Measurements from ENCODE around the gene RHBDD1. TPM values are rescaled to one million over a fixed set of nuclear protein-coding genes. Genes with fewer than 3 reads are reported as not detected.

The RHBDD1 gene
- total RNA-seq, 2 experiments from 2014 or later: 29.1 to 35.0 TPM

GRCh38 chr2:226849349-226849748 is 13.5 kb downstream of the RHBDD1 start:
- Mint-ChIP-seq H3K36me3 (peaks cover 13% of the 10 kb centered on the region), H3K4me3 (no peak overlapping the region)

GRCh38 chr2:226850024-226850423 is 14.2 kb downstream of the RHBDD1 start:
- Mint-ChIP-seq H3K4me3 (no peak overlapping the region), H3K9me3 (no peaks in the 10 kb centered on the region), H3K27ac (no peak overlapping the region), H3K4me1 (peaks cover 20% of the 10 kb centered on the region), H3K27me3 (no peaks in the 10 kb centered on the region), H3K36me3 (peaks cover 14% of the 10 kb centered on the region)
- no peak for DNase-seq

More at GRCh38 chr2:226849349-226849748, 13.5 kb downstream of the RHBDD1 start:
- Mint-ChIP-seq H3K4me1 (peaks cover 23% of the 10 kb centered on the region), H3K27ac (no peak overlapping the region), H3K9me3 (no peaks in the 10 kb centered on the region), H3K27me3 (no peaks in the 10 kb centered on the region)
- no peak for DNase-seq

DNA sequence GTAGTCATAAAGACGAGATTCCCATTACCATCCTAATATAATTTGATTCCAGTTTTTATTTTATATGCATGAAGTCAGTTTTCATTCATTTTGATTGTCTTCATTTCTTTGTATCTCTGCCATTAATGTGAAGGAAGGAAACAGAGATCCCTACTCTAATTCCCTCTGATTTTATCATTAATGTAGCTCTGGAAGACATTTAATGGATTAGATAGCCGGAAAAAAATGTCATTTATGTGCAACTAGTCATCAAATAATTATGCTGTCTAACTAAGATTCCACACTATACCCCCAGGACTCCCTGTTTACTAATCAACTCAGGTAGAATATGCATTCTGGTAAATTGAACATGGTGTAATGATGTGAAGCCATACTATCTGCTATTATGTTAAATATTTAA is 19.9 kb downstream of the RHBDD1 start:
- no peak overlapping the region for H3K27ac Mint-ChIP-seq
- no peaks in the 10 kb centered on the region for H3K27me3 Mint-ChIP-seq
- H3K36me3 Mint-ChIP-seq: peaks cover 12% of the 10 kb centered on the region
- DNase-seq: no peak
- H3K4me1 Mint-ChIP-seq: peaks cover 13% of the 10 kb centered on the region
- H3K9me3 Mint-ChIP-seq: no peaks in the 10 kb centered on the region
- no peak overlapping the region for H3K4me3 Mint-ChIP-seq

GRCh38 chr2:226860087-226860486 is 24.2 kb downstream of the RHBDD1 start:
- Mint-ChIP-seq H3K27ac (no peak overlapping the region), H3K9me3 (no peaks in the 10 kb centered on the region), H3K36me3 (peaks cover 15% of the 10 kb centered on the region), H3K4me1 (peaks cover 23% of the 10 kb centered on the region), H3K4me3 (no peak overlapping the region), H3K27me3 (no peaks in the 10 kb centered on the region)
- DNase-seq: no peak

GRCh38 chr2:226862623-226863022 is 26.8 kb downstream of the RHBDD1 start:
- Mint-ChIP-seq H3K36me3 (peaks cover 27% of the 10 kb centered on the region), H3K9me3 (no peaks in the 10 kb centered on the region), H3K4me3 (no peak overlapping the region), H3K27ac (no peak overlapping the region), H3K27me3 (no peaks in the 10 kb centered on the region), H3K4me1 (peaks cover 29% of the 10 kb centered on the region)
- no peak for DNase-seq

DNA sequence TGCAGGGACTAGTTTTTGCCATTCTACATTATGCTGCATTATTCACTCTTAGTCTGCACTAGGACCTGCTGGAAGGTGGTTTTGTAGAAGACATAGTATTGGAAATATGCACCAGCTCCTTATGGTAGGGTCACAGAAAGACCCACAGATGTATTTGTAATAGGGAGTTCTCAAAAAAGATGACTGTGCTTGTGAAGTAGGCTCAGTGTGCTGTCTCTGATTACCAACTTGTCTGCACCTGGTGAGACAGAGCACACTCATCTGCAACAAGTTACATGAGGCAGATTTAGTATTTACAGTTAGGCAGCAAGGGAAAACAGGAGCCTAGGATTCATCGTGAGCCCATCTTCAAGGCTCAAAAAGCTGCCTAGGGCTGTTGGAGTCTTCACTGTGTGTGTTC is 29.4 kb downstream of the RHBDD1 start:
- H3K4me1 Mint-ChIP-seq: peaks cover 29% of the 10 kb centered on the region
- no peak overlapping the region for H3K27ac Mint-ChIP-seq
- H3K9me3 Mint-ChIP-seq: no peaks in the 10 kb centered on the region
- H3K36me3 Mint-ChIP-seq: peaks cover 44% of the 10 kb centered on the region
- no peak overlapping the region for H3K4me3 Mint-ChIP-seq
- DNase-seq: no peak
- H3K27me3 Mint-ChIP-seq: no peaks in the 10 kb centered on the region

DNA sequence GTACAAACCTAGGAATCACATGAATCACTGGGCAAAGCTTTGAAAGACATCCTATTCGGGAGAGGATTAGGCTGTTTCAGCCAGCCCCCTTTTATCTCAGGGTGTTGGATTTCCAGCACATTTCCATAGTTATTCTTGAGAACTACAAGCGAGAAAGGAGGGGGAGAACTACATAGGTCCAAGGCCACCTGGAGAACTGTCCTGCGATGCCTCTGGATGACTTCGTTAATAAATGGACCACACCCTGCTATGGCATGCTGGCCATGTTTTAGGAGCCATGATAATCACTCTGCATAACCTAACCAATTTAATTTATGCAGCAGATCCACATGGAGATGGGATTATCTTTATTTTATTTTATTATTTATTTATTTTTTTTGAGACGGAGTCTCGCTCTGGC is 29.9 kb downstream of the RHBDD1 start:
- Mint-ChIP-seq H3K27me3 (no peaks in the 10 kb centered on the region), H3K4me1 (peaks cover 29% of the 10 kb centered on the region), H3K4me3 (no peak overlapping the region), H3K27ac (no peak overlapping the region), H3K9me3 (no peaks in the 10 kb centered on the region), H3K36me3 (peaks cover 49% of the 10 kb centered on the region)
- no peak for DNase-seq

DNA sequence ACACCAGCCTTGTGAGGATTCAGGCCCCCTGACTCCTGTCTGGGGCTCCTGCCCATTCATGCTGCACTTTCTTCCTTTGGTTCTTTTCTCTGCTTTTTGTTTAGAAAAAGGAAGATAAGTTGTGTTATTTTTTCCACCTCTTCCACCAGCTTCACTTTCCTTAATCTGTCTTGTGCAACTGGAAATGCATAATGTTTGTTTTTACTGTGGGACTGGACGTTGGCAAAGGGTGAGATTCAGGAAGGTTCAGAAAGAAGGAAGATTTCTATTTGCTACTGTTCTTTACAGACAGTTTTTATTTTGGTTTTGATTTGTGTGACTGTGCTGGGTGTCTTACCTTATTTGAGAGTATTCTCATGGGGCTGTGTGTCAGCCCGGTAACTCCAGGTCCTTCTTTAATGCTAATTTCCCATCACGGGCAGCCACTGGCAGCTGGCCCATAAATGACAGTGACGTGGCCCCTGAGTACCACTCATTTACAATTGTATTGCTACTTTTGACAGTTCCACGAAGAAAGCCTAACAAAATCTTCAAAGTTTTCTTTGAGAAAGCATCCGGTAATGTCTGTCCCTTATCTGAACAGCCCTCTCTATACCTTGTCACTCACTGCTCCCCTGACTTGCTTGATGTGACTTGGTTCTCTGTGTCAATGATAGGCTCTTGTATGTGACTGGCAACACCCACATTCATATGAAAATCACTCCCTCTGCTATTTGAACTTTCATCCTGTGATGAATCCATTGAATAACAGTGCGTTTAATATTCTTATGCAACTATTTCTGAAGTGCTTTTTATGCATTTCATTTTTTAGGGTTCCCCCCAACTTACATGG is 32.7 kb downstream of the RHBDD1 start:
- Mint-ChIP-seq H3K36me3 (peaks cover 57% of the 10 kb centered on the region), H3K4me3 (no peak overlapping the region), H3K27me3 (no peaks in the 10 kb centered on the region), H3K27ac (no peak overlapping the region), H3K4me1 (peaks cover 23% of the 10 kb centered on the region), H3K9me3 (peaks cover 3% of the 10 kb centered on the region)
- no peak for DNase-seq

DNA sequence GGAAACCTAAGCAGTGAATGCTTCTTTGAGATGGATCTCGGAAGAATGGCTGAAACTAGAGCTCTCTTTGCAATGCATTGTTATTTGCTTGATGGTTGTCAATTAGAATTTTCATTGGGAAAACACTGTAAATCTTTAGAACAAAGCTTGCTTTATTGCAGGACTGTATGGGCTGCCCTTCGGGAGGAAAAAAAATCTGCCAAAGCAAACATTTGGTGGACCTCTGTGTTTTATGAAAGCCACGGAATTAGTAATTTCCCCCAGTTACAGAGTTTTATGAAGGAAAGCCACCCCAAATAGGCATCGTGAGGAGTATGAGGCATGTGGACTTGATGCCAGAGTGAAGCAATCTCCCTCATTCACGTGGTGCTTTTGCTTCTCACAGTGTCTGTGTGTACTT is 33.5 kb downstream of the RHBDD1 start:
- Mint-ChIP-seq H3K9me3 (peaks cover 7% of the 10 kb centered on the region), H3K27ac (no peak overlapping the region), H3K4me3 (no peak overlapping the region), H3K36me3 (peaks cover 61% of the 10 kb centered on the region), H3K4me1 (peaks cover 26% of the 10 kb centered on the region), H3K27me3 (no peaks in the 10 kb centered on the region)
- DNase-seq: no peak

- peak; percentile 19 for DNase-seq
- Mint-ChIP-seq H3K9me3 (peaks cover 7% of the 10 kb centered on the region), H3K27ac (peak overlapping the region; percentile 76), H3K36me3 (peaks cover 64% of the 10 kb centered on the region), H3K4me1 (peaks cover 19% of the 10 kb centered on the region), H3K27me3 (no peaks in the 10 kb centered on the region), H3K4me3 (no peak overlapping the region)
These were observed 37.3 kb downstream of the RHBDD1 start for GRCh38 chr2:226873051-226873620.

GRCh38 chr2:226873826-226874225 is 38.0 kb downstream of the RHBDD1 start:
- Mint-ChIP-seq H3K4me1 (peaks cover 19% of the 10 kb centered on the region), H3K9me3 (peaks cover 9% of the 10 kb centered on the region), H3K27me3 (no peaks in the 10 kb centered on the region), H3K36me3 (peaks cover 60% of the 10 kb centered on the region), H3K4me3 (no peak overlapping the region), H3K27ac (peak overlapping the region; percentile 76)
- DNase-seq: peak; percentile 7

DNA sequence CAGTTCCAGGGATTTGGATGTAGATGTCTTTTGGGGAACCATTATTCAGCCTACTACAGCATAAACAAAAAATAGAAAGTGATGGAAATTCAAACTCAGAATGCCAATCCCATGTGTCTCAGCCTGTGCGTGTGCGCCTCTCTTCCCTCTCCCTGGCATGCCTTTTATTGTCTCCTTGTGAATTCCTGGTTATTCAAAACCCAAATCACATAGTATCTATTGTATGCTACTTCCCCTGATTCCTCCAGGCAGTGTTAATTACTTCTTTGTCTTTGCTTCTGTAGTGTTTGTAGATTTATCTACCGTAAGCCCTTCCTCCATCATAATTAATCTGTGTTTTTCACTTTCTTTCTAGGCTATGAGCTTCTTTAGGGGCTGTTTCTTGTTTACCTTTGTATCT is 38.9 kb downstream of the RHBDD1 start:
- Mint-ChIP-seq H3K4me1 (peaks cover 21% of the 10 kb centered on the region), H3K4me3 (no peak overlapping the region), H3K36me3 (peaks cover 58% of the 10 kb centered on the region), H3K27ac (no peak overlapping the region), H3K27me3 (no peaks in the 10 kb centered on the region), H3K9me3 (peaks cover 9% of the 10 kb centered on the region)
- DNase-seq: no peak

- Mint-ChIP-seq H3K36me3 (peaks cover 62% of the 10 kb centered on the region), H3K9me3 (peaks cover 9% of the 10 kb centered on the region), H3K27me3 (no peaks in the 10 kb centered on the region), H3K4me1 (peaks cover 24% of the 10 kb centered on the region), H3K4me3 (no peak overlapping the region), H3K27ac (no peak overlapping the region)
- no peak for DNase-seq
These were observed 39.8 kb downstream of the RHBDD1 start for GRCh38 chr2:226875438-226876225.

DNA sequence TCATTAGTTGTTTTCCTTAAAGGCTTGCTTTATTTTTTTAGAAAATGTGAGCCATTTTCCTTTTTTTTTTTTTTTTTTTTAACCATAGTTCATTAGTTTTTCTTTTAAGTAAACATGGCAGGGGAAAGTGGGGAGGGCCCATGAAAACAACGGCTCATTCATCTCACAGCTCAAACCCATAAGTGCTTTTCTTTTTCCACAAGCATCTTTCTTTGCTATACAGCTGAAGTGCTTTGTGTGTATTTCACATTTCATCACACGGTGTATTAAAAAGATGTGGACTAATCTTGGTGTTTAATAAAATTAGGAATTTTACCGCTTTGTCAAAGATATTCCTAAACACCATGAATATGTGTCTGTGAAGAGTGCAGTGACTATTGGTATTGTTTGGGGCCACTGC is 41.6 kb downstream of the RHBDD1 start:
- H3K4me1 Mint-ChIP-seq: peaks cover 22% of the 10 kb centered on the region
- DNase-seq: no peak
- H3K9me3 Mint-ChIP-seq: peaks cover 13% of the 10 kb centered on the region
- no peak overlapping the region for H3K27ac Mint-ChIP-seq
- no peak overlapping the region for H3K4me3 Mint-ChIP-seq
- no peaks in the 10 kb centered on the region for H3K27me3 Mint-ChIP-seq
- H3K36me3 Mint-ChIP-seq: peaks cover 68% of the 10 kb centered on the region

- Mint-ChIP-seq H3K4me3 (no peak overlapping the region), H3K27ac (no peak overlapping the region), H3K27me3 (no peaks in the 10 kb centered on the region), H3K9me3 (peaks cover 7% of the 10 kb centered on the region), H3K4me1 (peaks cover 4% of the 10 kb centered on the region), H3K36me3 (peaks cover 49% of the 10 kb centered on the region)
- DNase-seq: no peak
These were observed 45.4 kb downstream of the RHBDD1 start for GRCh38 chr2:226881287-226881686.
